ENCODE data around the gene ZNF70. TPM values are rescaled to one million over a fixed set of nuclear protein-coding genes. Genes with fewer than 3 reads are reported as not detected.
A peak's percentile ranks its signal among the peaks of the same experiment; 100 is the strongest.
"Not testable (repeated sequence)": the region's sequence is repeated elsewhere in the genome, so short reads cannot be mapped to it uniquely, and the experiment has no call there.

Gene ZNF70
- total RNA-seq, 3 donors from 2014 or later, result 2.3 to 3.0 (median 2.6) TPM

DNA sequence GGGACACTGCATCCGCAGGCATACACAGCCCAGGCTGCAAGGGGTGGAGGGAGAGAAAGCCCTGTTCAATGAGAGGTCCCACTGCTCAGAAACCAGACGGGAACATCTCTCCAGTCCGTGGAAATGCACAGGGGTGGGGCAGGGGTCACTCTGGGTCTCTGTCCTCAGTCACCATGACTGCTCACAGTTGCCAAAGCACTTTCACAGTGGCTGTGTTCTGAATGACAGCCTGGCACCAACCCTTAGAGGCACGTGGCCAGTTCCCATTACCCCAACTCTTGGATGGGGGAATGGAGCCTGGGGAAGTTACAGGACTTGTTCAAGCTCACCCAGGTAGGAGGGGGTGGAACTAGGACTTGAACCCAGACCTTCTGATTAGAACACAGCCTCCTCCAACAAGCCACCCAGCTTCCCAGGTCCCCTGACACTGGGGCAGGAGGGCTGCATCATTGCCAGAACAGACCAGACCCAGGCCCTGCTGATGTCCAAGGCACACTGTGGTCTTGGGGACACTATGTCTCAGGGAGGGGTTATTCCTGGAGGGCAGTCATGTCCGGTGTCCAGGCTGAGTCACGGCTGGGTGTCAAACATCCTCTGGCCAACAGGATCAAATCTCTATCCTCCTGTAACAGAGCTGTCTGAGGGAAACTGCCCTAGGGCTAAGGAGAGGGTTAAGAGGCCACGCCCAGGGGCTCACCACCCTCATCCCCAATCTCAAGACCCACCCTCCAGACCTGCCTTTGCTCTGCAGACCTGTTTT lies 8.2 kb downstream of the ZNF70 start:
- no peaks in the 10 kb centered on the region for H3K27me3 Mint-ChIP-seq (ENCODE audit: low read depth)
- H3K4me3 Mint-ChIP-seq, result no peak overlapping the region
- no peak for ATAC-seq
- H3K9me3 Mint-ChIP-seq, result peaks cover 7% of the 10 kb centered on the region
- no peaks in the 10 kb centered on the region for H3K4me1 Mint-ChIP-seq (ENCODE audit: low read depth)
- DNase-seq, result no peak
- H3K36me3 Mint-ChIP-seq (ENCODE audit: insufficient read depth), result peaks cover 26% of the 10 kb centered on the region

DNA sequence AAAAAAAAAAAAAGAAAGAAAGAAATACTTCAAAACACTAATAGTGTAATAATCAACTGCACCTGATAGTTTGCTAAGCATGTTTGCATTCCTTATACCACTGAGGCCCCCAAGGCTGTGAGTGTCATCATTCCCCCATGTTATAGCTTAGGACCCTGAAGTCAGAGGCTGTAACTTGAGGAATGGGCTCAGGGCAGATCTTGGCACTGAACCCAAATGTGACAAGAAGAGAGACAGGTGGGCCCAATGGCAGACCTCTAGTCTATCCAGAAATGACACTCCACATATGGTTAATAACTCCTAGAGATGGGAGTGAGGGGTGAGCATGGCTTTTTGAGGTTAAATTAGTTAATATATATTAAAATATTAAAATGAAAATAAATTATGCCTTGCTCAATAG lies 13.2 kb downstream of the ZNF70 start:
- Mint-ChIP-seq H3K4me3 (no peak overlapping the region), H3K4me1 (ENCODE audit: low read depth) (no peaks in the 10 kb centered on the region), H3K9me3 (no peaks in the 10 kb centered on the region), H3K27me3 (ENCODE audit: low read depth) (no peaks in the 10 kb centered on the region), H3K36me3 (ENCODE audit: insufficient read depth) (no peaks in the 10 kb centered on the region)
- DNase-seq (no peak), ATAC-seq (no peak)

DNA sequence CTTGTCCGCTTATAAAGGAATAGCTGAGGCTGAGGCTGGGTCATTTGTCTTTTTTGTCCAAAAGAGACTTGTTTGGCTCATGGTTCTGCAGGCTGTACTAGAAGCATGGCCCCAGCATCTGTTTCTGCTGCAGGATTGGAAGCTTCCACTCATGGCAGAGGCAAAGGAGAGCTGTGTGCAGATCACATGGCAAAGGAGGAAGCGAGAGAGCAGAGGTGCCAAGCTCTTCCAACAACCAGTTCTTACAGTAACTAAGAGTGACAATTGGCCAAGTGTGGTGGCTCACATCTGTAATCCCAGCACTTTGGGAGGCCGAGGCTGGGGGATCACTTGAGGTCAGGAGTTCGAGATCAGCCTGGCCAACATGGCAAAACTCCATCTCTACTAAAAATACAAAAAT lies 22.8 kb downstream of the ZNF70 start:
- not testable (repeated sequence) for H3K27me3 Mint-ChIP-seq (ENCODE audit: low read depth); H3K36me3 Mint-ChIP-seq (ENCODE audit: insufficient read depth)

DNA sequence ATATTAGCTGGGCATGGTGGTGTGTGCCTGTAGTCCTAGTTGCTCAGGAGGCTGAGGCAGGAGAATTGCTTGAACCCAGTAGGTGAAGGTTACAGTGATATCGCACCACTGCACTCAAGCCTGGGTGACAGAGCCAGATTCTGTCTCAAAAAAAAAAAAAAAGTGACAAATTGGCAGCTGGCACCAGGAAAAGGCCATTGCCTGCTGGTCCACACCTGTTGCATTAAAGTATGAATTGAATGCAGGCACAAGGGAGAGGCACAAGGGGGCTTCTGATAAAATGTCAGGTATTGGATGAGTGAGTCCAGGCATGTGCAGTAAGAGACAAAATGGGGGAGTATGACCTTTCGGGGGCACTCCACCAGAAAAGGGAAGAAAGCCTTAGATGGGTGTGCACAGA lies 28.2 kb downstream of the ZNF70 start:
- H3K9me3 Mint-ChIP-seq, result no peaks in the 10 kb centered on the region
- no peak overlapping the region for H3K4me3 Mint-ChIP-seq
- DNase-seq (no peak), ATAC-seq (no peak)
- peaks cover 4% of the 10 kb centered on the region for H3K27me3 Mint-ChIP-seq (ENCODE audit: low read depth)
- no peaks in the 10 kb centered on the region for H3K36me3 Mint-ChIP-seq (ENCODE audit: insufficient read depth)
- H3K4me1 Mint-ChIP-seq (ENCODE audit: low read depth), result no peaks in the 10 kb centered on the region

More for the DNA sequence above, 22.8 kb downstream of the ZNF70 start:
- ATAC-seq; DNase-seq; H3K4me1 Mint-ChIP-seq (ENCODE audit: low read depth); H3K9me3 Mint-ChIP-seq; H3K4me3 Mint-ChIP-seq: not testable (repeated sequence)

DNA sequence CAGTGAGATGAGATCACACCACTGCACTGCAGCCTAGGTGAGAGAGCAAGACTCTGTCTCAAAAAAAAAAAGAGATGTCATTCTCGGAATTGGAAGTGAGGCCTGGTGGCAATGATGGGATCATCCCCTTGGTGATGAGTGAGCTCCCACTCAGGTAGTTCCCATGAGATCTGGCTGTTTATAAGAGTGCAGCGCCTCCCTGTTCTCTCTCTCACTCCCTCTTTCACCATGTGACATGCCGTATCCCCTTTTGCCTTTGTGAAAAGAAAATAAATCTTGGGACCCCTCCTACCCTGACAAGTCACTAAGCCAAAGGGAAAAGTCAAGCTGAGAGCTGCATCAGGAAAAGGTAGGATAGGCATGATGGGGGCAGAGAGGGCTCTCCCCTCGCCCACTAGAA lies 28.8 kb downstream of the ZNF70 start:
- DNase-seq (no peak), ATAC-seq (no peak)
- Mint-ChIP-seq H3K9me3 (no peaks in the 10 kb centered on the region), H3K27me3 (ENCODE audit: low read depth) (peaks cover 4% of the 10 kb centered on the region), H3K36me3 (ENCODE audit: insufficient read depth) (no peaks in the 10 kb centered on the region), H3K4me1 (ENCODE audit: low read depth) (peaks cover 5% of the 10 kb centered on the region), H3K4me3 (no peak overlapping the region)

DNA sequence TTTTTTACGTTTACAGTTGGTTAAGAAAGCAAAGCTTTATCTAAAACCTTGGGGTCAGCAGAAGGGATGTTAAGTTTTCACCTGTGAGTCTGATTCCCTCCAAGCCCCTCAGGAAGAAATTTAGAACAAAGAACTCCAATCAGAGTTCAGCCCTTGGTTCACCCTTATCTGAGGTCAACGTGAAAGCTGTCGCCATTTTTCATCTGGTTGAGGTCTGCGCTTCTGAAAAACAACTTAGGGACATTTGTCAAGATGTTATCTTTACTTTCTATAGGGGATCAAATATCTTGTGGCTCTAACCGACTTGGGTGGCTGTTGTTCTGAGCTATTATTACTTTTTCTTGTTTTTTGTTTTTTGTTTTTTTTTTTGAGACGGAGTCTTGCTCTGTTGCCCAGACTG lies 30.1 kb downstream of the ZNF70 start:
- no peaks in the 10 kb centered on the region for H3K36me3 Mint-ChIP-seq (ENCODE audit: insufficient read depth)
- ATAC-seq, result no peak
- H3K9me3 Mint-ChIP-seq, result no peaks in the 10 kb centered on the region
- no peak for DNase-seq
- H3K27me3 Mint-ChIP-seq (ENCODE audit: low read depth), result peaks cover 3% of the 10 kb centered on the region
- no peak overlapping the region for H3K4me3 Mint-ChIP-seq
- peaks cover 7% of the 10 kb centered on the region for H3K4me1 Mint-ChIP-seq (ENCODE audit: low read depth)

DNA sequence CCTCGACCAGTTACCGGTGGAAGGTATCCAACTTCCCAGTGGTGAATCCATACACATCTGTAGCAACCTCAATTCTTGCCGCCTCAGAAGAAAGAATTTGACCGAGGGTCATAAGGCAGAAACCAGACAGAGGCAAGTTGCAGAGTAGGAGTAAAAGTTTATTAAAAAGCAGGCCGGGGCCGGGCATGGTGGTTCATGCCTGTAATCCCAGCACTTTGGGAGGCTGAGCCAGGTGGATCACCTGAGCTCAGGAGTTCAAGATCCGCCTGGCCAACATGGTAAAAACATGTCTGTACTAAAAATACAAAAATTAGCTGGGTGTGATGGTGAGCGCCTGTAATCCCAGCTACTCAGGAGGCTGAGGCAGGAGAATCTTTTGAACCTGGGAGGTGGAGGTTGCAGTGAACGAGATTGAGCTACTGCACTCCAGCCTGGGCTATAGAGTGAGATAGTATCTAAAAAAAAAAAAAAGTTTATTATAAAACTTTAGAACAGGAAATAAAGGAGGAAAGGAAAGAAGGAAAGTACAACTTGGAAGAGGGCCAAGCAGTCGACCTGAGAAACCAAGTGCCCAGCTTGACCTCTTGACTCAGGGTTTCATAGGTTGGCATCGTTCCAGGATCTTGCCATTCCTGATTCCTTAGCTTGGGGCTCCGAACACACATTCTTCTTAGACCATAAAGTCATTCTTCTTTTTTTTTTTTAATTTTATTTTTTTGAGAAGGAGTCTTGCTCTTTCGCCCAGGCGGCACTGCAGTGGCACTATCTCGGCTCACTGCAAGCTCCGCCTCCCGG lies 32.3 kb downstream of the ZNF70 start:
- Mint-ChIP-seq H3K4me1 (ENCODE audit: low read depth) (peaks cover 18% of the 10 kb centered on the region), H3K4me3 (peak overlapping the region; percentile 5), H3K27me3 (ENCODE audit: low read depth) (no peaks in the 10 kb centered on the region), H3K9me3 (no peaks in the 10 kb centered on the region), H3K36me3 (ENCODE audit: insufficient read depth) (peaks cover 8% of the 10 kb centered on the region)
- DNase-seq (no peak), ATAC-seq (no peak)

DNA sequence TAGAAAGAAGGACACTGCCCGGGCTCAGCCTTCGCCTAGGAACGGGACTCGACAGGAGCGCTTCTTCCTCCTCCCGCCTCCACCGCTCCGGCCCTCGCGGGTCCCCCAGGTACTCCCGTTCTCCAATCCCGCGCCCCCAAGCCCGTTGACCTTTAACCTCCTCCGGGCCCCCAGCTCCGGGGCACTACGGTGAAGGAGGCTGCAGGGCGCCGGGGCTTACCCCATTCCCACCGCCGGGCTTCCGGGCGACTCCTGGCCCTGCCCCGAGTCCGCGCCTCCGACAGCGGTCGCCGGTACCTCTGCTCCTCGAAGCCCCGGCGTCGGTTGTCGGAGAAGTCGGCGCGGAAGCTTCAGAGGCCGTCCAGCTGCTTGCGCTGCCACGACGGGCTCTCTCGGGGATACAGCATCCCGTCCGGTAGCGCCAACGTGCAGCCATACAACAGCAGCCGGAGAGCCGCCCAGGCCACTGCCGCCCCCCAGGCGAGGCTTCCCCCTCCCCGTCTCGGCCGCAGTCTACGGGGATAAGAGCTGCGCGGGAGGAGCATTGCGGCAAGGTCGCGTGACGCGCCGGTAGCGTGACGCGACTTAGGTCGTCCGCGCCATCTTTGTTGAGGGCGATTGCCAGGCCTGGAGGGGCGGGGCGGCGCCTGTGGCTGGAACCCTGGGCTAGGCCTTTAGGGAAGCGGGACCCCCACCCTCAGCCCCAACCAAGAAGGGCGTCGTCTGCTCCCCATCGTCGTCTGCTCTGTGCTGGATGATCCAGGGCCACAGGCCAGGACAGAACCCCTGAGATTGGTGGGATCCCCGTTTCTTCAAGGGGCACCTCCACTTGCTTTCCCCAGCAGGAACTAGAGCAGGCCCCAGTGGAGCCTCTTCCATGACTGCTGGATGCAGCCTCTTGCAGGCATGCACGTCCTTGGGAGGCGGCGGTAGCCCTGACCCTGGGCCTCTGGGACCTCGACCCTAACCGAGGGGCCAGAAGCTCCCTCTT lies 33.8 kb downstream of the ZNF70 start:
- H3K27me3 Mint-ChIP-seq (ENCODE audit: low read depth), result no peaks in the 10 kb centered on the region
- ATAC-seq, result peak; percentile 94 to 95
- H3K4me3 Mint-ChIP-seq, result peak overlapping the region; percentile 77
- H3K36me3 Mint-ChIP-seq (ENCODE audit: insufficient read depth), result peaks cover 8% of the 10 kb centered on the region
- H3K4me1 Mint-ChIP-seq (ENCODE audit: low read depth), result peaks cover 18% of the 10 kb centered on the region
- DNase-seq, result peak; percentile 79
- no peaks in the 10 kb centered on the region for H3K9me3 Mint-ChIP-seq

DNA sequence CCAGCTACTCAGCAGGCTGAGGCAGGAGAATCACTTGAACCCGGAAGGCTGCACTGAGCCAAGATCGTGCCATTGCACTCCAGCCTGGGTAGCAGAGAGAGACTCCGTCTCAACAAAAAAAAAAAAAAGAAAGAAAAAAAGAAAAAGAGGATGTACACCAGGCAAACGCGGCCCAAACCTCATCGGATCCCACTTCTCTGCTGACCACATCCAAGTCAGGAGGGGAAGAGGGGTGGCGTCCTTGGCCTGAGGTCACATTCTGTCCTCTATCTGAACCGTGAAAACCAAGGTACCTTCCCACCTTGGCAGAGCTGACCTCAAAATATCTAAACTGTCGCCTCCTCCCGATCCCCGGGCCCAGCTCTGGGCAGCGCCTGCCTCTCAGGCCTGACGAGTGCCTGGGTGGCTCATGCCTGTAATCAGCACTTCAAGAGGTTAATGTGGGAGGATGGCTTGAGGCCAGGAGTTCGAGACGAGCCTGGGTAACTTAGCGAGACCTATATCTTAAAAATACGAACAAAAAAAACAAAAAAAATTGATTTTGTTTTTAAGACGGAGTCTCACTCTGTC lies 35.0 kb downstream of the ZNF70 start:
- no peaks in the 10 kb centered on the region for H3K27me3 Mint-ChIP-seq (ENCODE audit: low read depth)
- peaks cover 14% of the 10 kb centered on the region for H3K36me3 Mint-ChIP-seq (ENCODE audit: insufficient read depth)
- peaks cover 18% of the 10 kb centered on the region for H3K4me1 Mint-ChIP-seq (ENCODE audit: low read depth)
- no peaks in the 10 kb centered on the region for H3K9me3 Mint-ChIP-seq
- ATAC-seq (no peak), DNase-seq (no peak)
- peak overlapping the region; percentile 77 for H3K4me3 Mint-ChIP-seq

DNA sequence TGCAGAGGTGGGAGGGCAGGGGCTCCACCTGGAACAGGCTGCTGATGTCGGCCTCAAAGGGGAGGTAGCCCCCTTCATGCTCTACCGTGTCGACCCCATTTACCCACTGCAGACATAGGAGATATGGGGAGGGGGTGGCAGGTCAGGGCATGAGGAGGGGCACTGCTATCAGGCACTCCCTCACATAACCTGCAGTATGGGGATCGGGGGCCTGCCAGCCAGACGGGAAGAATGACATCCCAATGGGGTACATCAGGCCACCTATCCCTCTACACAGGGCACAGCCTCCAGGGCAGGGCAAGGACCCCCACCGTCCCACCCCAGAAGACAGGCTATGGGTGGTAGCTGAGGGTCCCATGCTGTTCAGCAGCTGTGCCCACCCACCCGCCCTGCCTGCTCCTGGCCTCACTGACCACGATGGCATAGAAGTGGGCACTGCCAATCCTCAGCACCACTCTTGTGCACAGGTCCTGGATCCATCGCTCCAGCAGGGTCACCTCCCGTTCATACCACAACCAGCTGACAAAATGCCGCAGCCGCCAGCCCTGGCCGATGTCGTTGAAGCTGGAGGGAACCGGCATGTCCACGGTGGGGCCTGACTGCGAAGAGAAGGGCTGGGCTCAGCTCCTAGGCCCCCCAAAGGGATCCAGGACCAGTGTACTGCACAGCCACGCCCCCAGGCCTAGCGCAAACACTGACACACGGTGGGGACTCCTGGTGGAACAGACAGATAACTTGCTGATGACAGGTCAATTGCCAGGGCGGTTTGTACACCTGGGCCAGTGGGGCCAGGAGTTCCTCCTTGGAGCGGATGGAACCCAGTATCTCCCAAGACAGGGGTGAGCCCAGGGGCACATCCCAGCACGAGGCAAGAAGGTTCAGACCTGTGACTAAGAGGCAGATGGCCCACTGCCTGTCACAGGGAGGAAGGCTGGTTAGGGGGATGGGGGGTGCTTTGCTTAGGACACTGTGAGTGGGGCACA lies 36.0 kb downstream of the ZNF70 start:
- Mint-ChIP-seq H3K4me3 (peak overlapping the region; percentile 77), H3K9me3 (no peaks in the 10 kb centered on the region), H3K36me3 (ENCODE audit: insufficient read depth) (peaks cover 24% of the 10 kb centered on the region), H3K27me3 (ENCODE audit: low read depth) (no peaks in the 10 kb centered on the region), H3K4me1 (ENCODE audit: low read depth) (peaks cover 20% of the 10 kb centered on the region)
- DNase-seq, result no peak
- ATAC-seq, result no peak

DNA sequence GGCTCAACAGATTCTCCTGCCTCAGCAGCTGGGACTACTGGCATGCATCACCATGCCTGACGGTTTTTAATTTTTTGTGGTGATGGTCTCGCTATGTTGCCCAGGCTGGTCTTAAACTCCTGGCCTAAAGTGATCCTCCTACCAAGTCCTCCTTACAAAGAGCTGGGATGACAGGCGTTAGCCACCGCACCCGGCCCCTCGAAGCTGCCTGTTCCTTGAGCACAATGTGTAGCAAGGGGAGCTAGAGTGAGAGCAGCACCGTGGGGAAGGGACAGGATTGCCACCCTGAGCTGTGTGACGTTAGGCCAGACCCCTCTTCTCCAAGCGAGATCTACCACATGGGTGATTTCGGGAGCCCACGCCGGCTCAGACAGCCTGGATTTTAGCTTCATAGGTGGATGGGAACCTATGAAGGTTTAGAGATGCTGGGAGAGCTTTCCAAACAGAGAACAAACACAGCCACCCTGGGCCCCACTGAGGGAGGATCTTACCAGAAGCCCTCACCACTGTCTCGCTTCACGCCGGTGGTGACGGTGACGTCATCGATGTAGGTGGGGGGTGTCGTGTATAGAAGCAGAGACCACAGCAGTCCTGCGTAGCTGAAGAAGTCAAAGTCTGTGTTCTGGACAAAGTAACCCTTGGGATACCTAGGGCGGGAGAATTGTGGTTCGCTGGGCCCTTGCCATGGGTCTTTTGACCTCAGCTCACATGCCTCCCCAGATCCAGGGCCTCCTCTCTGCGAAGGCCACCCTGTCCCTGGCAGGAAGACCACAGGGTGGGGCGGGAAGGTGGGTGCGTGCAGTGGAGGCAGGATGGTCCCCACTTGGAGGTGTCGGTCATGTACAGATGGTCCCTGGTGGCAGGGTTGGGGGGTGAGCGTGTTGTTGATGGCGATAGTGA lies 37.0 kb downstream of the ZNF70 start:
- no peak for ATAC-seq
- Mint-ChIP-seq H3K36me3 (ENCODE audit: insufficient read depth) (peaks cover 33% of the 10 kb centered on the region), H3K4me1 (ENCODE audit: low read depth) (peaks cover 28% of the 10 kb centered on the region), H3K27me3 (ENCODE audit: low read depth) (no peaks in the 10 kb centered on the region), H3K9me3 (no peaks in the 10 kb centered on the region), H3K4me3 (no peak overlapping the region)
- DNase-seq, result no peak

DNA sequence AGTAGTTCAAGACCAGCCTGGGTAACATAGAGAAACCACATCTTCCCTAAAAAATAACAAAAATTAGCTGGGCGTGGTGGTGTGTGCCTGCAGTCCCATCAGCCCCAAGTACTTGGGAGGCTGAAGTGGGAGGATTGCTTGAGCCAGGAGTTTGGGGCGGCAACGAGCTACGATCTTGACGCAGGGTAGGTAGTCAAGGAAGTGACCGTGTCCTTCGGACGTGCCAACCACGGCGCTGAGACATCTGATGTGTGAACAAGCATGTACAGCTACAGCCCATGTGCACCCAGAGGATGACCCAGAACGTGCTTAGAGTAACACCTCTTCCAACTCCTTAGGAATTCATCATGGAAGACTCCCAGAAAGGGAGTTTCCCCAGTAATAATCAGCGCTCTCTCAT lies 38.7 kb downstream of the ZNF70 start:
- ATAC-seq (no peak), DNase-seq (no peak)
- Mint-ChIP-seq H3K9me3 (no peaks in the 10 kb centered on the region), H3K4me3 (no peak overlapping the region), H3K4me1 (ENCODE audit: low read depth) (peaks cover 39% of the 10 kb centered on the region), H3K36me3 (ENCODE audit: insufficient read depth) (peaks cover 47% of the 10 kb centered on the region), H3K27me3 (ENCODE audit: low read depth) (no peaks in the 10 kb centered on the region)
